Right ventricle myocardium inferior (tissue), 1 donor: ENCODE measurements around the gene WWP2. TPM values are rescaled to one million over a fixed set of nuclear protein-coding genes. Genes with fewer than 3 reads are reported as not detected.
"Not testable (repeated sequence)": the region's sequence is repeated elsewhere in the genome, so short reads cannot be mapped to it uniquely, and the experiment has no call there.

ENCODE experiments used
- ATAC-seq: fragments of 200-7000 bp; cut with Tn5 transposase; one replicate; pipeline ENCODE4 v1.9.1; 2020; ENCODE audit warnings: mild to moderate bottlenecking, moderate library complexity
- DNase-seq: peaks from one replicate; pipeline ENCODE4 v3.0.0; 2021; ENCODE audit errors: missing footprints
- intact Hi-C: fragments of 100-400 bp; cut with DNase I; formaldehyde crosslinking; loops from one replicate; pipeline ENCODE4 v1.11.0; 2022
- total RNA-seq: library from RNA; stranded (reverse); fragmentation: NEBNext Ultra II Directional; extraction: Animal tissue kit (Norgen Biotek cat#: 25700); gene quantifications from one replicate; pipeline ENCODE4 v1.2.1, GENCODE V29; 2021
- donor health status: DM: no; HTN: yes; CAD: no; lungs with severe emphysema.

WWP2 gene
- total RNA-seq, 1 donor from 2014 or later: 24.8 TPM

DNA sequence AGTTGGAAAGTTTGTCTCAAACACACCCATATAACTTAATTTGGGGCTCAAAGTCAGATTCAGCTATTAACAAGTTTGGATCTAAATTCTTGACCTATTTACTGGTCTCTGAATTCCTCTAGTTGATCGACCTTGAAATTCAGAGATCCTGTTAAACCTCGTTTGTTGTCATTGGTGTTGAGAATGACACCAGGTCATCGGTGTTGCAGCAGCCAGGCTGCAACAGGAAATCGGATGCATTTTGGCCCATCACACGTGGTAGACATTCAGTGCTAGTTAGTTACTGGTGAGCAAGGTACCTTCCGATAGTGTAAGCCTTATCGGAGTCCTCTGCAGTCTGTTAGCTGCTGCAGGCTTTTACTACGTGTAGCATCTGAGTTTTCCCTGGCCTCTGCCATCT lies 82.3 kb downstream of the WWP2 start:
- no peak for DNase-seq
- intact Hi-C loops: no loop called here
- no peak for ATAC-seq

DNA sequence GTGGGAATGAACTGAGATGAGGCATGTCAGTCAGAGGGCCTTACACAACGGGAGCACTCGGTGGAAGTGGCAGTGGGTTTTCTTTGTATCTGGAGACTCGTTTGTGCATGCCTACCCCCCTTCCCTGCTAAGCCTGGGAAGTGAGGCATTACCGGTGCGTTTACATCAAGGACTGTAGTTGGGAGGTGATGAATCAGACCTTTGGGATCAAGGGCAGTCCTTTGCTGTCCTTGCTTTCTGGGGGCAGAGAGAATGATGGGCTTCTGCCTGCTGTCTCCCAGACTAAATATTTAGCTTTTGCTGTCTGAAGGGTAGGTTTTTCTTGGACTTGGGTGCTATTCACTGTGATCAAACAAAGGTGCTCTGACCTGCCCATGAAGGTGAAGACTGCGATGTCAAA lies 83.0 kb downstream of the WWP2 start:
- DNase-seq: no peak
- intact Hi-C loops: no loop called here
- ATAC-seq: no peak

DNA sequence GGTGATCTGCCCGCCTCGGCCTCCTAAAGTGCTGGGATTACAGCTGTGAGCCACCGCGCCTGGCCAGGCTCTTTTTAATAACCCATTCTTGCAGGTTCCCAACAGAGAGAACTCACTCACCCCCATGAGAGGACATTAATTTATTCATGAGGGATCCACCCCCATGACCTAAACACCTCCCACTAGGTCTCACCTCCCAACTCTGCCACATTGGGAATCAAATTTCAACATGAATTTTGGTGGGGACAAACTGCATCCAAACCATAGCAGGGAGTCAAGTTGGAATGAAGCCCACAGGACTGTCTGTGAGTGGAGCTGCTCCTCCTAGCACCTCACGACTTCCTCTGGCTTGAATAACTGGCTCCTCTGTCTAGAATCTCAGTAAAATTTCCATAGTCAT lies 85.5 kb downstream of the WWP2 start:
- DNase-seq: no peak
- ATAC-seq: no peak
- intact Hi-C loops: no loop called here

DNA sequence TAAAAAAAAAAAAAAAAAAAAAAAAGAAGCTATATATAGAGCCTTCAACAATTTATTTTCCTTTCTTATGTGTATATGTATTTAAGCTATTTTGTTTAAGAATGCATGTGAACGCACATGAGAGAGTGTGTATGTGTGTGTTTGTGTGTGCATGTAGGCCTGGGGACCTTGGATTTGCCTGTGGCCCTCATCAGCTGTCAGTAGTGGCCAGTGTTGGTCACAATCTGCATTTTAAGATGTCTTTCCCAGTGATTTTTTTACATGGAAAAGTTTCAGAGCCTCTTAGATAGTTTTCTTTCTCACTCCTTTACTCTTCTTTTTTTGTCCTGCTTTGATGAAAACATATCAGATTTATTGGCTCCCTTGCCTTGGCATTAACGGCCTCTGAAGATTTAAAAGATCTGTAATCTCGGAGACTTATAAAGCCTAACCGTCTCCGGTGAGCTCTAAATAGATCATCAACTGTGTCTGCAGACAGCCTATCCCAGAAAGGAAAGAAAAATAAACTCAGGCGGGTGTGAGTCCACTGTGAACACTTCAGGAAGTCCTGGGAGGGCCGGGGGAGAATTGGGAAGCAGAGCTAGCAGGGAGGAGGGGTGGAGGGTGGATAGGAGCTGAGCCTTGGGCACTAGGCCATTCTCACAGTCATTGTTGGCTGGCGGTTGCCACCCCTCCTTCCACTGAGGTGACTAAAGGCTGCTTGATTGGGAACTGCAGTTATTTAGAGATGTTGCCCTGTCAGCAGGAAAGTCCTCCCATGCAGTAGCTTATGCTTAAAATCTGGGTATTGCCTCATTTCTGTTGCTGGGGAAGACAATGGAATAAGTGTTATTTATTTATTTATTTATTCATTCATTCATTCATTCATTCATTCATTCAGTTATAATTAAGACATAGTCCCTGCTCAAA lies 86.8 kb downstream of the WWP2 start:
- peak; percentile 99 for ATAC-seq
- intact Hi-C loops: no loop called here
- peak; percentile 88 for DNase-seq

DNA sequence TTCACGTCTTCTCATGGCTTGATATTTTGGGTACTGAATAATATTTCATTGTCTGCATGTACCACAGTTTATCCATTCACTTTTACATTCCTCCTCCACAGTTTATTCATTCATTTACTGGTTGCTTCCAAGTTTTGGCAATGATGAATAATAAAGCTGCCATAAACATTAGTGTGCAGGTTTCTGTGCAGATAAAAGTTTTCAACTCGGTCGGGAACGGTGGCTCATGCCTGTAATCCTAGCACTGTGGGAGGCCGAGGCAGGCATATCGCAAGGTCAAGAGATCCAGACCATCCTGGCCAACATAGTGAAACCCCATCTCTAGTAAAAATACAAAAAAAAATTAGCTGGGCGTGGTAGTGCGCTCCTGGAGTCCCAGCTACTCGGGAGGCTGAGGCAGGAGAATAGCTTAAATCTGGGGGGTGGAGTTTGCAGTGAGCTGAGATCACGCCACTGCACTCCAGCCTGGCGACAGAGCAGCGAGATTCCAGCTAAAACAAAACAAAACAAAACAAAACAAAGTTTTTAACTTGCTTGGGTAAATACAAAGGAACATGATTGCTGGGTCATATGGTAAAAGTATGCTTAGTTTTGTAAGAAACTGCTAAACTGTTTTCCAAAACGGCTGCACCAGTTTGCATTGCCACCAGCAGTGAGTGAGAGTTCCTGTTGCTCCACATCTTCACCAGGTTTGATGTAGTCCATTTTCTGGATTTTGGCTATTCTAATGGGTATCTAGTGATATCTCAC lies 89.5 kb downstream of the WWP2 start:
- intact Hi-C loops: no loop called here
- DNase-seq (no peak), ATAC-seq (no peak)

DNA sequence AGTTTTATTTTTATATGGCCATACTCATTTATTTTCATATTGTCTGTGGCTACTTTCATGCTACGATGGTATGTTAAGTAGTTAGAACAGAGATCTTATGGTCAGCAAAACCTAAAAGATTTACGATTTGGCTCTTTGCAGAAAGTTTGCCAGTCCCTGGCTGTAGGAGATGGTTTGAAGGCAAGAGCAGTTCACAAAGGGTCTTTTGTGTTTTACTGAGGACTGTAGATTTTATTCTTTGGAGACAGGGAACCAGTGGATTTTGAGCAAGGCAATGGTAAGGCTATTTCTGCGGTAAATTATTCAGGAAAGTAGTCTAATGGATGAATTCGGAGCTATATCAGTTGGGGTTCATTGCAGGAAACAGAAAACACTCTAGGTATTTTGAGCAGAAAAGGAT lies 90.7 kb downstream of the WWP2 start:
- ATAC-seq (no peak), DNase-seq (no peak)
- intact Hi-C loops: no loop called here

DNA sequence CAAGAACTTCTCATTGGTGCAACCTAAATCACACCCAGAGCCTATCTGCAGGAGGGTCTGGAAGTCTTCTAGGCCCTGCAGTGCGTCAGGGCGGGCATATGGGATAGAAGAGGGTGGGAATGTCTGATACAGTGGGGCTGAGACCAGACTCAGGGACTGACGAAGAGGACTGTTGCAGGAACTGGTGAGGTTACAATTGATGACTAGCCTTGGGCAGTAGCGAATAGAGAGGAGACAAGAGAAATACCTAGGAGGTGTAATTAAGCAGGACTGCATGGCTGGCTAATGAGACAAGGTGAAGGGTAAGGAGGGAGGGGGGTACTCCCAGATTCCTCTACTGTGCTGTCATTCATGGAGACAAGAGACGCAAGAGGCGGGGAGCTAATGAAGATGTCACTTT lies 91.3 kb downstream of the WWP2 start:
- ATAC-seq: no peak
- no peak for DNase-seq
- intact Hi-C loops: no loop called here

DNA sequence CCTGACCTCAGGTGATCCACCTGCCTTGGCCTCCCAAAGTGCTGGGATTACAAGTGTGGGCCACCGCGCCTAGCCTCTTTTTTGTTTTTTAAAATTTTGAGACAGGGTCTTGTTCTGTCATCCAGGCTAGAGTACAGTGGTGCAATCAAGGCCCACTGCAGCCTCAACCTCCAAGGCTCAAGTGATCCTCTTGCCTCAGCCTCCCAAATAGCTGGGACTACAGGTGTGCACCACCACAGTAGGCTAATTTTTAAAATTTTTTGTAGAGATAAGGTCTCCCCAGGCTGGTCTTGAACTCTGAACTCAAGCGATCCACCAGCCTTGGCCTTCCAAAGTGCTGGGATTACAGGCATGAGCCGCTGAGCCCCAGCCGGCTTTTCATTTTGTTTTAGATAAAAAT lies 92.6 kb downstream of the WWP2 start:
- intact Hi-C loops, ATAC-seq, DNase-seq: not testable (repeated sequence)

DNA sequence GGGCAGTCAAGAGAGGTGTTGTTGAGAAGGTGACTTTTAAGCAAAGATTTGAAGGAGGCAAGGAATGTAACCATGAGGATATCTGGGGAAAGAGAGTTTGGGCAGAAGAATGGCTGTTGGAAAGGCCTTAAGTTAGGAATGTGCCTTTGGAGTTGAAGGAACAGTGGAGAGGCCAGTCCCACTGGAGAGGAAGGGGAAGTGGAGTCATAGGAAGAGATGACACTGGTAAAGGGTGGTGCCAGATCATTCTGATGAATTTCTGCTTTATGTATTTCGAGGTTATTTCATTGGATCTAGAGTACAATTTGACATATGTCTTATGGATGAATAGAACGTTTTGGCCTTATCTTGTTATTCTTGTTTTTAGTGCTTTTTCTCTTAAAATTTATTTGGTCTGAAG lies 93.5 kb downstream of the WWP2 start:
- intact Hi-C loops: no loop called here
- DNase-seq: no peak
- no peak for ATAC-seq

DNA sequence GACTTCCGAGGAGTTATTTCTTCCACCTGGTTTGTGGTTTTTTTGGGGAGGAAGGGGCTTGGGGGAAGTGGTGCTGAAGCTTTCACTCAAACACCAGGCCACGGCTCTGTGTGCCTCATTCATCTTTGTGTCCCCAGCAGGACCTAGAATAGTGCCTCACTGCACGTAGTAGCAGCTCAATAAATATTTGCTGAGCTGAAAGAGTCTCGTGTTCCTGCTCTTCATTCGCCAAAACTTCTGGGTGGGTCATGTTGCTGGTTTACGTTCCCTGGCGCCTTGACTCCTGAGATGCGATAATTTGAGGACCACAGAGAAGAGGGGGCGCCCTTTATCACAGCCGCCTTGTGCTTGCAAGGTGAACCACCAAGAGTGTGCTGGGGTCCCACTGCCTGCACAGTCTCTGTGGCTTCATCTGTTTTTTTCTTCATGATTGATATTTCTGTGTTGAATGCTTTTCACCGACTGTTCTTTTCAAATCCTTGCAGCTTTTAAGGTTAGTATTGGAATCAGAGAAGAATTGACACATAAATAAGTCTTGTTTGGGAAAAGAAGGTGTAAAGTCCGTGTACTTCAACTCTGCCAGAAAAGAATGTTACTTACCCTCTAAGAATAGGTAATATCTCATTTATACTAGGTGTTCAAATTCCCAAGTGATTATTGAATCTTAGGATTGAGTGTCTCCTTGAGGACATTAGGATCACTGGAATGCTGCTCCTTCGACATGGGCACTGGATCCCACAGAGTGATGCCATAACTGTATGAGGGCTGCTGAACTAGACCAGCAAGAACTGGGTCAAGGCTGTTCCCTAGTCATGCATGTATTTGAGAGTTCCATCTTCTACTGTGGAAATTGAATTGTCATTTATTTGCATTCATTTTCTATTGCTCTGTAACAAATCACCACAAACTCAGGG lies 96.3 kb downstream of the WWP2 start:
- ATAC-seq (peak; percentile 11), DNase-seq (no peak)
- intact Hi-C loops: no loop called here

DNA sequence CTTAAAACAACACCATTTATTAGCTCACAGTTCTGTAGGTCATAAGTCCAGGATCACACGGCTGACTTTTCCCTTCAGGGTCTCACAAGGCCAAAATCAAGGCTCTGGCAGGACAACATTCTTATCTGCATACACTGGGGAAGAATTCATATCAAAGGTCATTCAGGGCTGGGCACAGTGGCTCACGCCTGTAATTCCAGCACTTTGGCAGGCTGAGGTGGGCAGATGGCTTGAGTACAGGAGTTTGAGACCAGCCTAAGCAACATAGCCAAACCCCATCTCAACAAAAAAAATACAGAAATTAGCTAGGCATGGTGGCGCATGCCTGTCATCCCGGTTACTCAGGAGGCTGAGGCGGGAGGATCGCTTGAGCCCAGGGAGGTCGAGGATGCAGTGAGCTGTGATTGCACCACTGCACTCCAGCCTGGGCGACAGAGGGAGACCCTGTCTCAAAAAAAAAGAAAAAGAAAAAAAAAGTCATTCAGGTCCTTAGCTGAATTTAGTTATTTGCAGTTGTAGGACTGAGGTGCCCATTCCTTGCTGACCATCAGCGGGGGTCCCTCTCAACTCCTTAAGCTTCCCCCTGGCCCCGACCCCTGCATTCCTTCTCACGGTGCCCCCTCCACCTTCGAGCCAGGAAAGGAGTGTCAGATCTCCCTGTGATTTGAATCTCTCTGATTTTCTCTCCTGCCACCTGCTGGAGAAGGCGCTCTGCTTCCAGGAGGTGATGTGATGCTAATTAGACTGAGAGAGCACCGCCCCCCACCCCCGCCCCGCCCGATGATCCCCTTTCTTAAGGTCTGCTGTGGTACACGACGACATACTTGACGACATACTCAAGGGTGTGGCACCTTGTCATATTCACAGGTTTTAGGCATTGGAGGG lies 97.2 kb downstream of the WWP2 start:
- intact Hi-C loops: no loop called here
- no peak for DNase-seq
- peak; percentile 78 for ATAC-seq

DNA sequence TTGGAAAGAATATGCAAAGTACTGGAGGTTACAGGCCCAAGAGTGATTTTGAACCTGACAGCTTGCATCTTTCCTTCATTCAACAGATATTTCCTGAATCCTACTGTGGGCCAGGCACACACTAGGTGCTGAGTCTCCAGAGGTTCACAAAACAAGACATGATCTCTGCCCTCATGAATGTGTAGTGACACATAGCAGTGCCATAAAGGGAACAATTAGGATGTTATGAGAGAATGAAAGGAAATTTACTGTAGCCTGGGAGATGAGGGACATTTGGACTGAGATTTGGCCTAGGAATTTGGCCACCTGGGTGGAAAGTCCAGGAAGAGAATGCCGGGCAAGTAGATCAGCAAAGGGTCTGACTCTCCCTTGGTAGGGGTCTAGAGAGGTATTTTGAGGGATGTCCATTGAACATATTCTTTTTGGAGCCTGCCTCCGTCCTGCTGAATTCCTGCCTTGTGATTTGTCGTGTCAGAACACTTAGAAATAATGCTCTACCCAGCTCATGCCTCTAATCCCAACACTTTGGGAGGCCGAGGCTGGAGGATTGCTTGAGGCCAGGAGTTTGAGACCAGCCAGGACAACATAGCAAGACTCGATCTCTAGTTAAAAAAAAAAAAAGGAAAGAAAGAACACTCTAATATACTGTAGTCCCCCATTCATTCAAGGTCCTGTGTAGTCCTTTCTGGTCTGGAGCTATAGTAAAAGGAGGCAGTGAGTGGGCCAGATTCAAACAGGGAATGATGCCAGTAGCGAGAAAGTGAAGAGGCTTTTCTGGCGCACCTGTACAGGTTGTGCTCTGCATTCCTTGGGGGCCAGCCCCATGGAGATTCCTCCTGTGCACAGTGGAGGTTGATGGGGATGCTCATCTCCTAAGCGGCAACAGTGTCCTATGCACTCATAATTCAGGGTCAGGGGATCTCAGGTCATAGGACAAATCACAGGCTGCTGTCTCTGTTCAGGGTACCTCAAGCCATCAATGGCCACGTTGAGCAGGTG lies 98.4 kb downstream of the WWP2 start:
- DNase-seq: no peak
- ATAC-seq: no peak
- intact Hi-C loops: loop anchor here (1.0 to 2.0 kb wide), 2 partner anchors 22 to 64 kb away; no protein-coding TSS in a partner anchor

DNA sequence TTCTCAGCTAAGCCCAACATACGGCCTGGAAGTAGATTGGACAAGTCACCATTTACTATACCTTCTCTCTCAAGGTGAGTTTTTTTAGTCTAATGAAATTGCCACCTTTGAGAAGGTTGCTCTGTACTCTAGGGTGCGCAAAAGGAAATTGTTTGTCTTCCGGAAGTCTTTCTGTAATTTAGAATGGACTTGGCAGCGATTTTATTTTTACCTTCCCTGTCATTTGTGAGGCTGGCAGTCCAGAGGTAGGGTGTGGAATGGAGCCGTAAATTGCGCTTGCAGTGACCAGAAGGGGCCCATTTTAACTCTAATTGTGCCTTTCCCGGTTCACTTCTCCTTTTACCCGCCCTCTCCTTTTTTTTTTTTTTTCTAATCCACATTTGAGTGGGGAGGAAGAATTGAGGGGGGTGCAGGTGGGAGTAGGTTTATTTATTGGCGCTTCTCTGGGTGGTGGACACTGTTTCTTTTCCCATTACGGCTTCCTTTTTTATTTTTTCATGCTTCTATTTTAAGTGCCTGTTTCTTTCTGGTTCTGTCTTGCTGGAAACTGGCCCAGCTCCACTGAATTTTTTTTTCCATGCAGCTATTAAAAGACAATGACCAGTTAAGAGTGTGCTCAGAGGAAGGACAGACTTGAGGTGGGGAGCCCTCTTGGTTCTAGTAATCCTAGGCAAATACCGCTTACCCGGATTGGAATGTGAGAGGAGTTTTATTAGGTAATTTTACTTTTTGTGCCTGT lies 99.3 kb downstream of the WWP2 start:
- DNase-seq: no peak
- ATAC-seq: peak; percentile 76
- intact Hi-C loops: loop anchor here (1.0 to 2.0 kb wide), 2 partner anchors 23 to 65 kb away; no protein-coding TSS in a partner anchor

DNA sequence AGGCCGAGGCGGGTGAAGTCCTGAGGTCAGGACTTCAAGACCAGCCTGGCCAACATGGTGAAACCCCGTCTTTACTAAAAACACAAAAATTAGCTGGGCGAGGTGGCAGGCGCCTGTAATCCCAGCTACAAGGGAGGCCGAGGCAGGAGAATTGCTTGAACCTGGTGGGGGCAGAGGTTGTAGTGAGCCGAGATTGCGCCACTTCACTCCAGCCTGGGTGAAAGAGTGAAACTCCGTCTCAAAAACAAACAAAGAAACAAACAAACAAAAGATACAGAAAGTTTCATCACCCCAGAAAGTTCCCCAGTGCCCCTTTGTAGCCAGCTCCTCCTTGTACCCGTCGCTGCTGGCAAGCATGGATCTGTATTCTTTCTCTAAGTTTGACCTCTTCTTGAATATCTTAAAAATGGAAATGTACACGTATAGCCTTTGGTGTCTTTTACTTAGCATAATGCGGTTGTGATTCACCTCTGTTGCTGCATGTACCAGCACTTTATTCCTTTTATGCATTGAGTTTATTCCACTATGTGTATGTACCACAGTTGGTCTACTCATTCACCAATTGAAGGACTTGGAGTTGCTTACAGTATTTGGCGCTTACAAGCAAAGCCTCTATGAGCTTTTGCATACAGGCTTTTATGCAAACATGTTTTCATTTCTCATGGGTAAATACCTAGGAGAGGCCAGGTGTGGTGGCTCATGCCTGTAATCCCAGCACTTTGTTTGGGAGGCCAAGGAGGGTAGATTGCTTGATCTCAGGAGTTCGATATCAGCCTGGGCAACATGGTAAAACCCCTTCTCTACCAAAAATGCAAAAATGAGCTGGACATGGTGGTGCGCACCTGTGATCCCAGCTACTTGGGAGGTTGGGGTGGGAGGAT lies 101.5 kb downstream of the WWP2 start:
- intact Hi-C loops: no loop called here
- no peak for DNase-seq
- no peak for ATAC-seq

DNA sequence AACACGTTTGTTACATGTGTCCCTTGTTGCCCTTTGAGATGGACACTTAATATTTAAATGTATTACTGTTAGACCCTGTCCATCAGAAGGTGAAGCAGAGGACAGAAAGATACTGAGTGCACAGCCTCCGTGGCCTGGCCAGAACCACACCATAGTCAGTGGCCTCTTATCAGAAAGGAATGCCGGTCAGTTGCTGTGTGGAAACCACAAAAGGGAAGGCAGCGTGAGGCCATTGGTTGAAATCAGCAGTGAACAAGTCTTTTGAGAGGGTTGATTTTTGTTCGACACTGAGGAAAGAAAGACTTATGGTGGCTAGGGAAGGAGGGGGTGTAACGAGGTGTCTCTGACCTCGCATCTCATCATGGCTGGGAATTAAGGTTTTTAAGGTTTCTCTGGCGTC lies 103.6 kb downstream of the WWP2 start:
- intact Hi-C loops: no loop called here
- DNase-seq: no peak
- peak; percentile 43 for ATAC-seq
